SJSA1 (cell line): ENCODE measurements around the gene SLC39A7. TPM values are rescaled to one million over a fixed set of nuclear protein-coding genes. Genes with fewer than 3 reads are reported as not detected.

ENCODE experiments used
- DNase-seq, 2 experiments: peaks; one replicate each; pipeline ENCODE4 v3.0.0-alpha.2; 2015 to 2020; ENCODE audit warnings: low spot score in 2 of 2, low read depth in 1 of 2
- H3K27ac ChIP-seq: fragments of 250-450 bp; sonication (Bioruptor Pico); 2 replicates; pipeline ENCODE4 v1.5.1; 2020; ENCODE audit warnings: mild to moderate bottlenecking, moderate library complexity
- H3K27me3 ChIP-seq: fragments of 250-450 bp; sonication (Bioruptor Pico); replicated peaks from 2 replicates; pipeline ENCODE4 v1.5.1; 2020; ENCODE audit warnings: mild to moderate bottlenecking, moderate library complexity
- H3K36me3 ChIP-seq: fragments of 250-450 bp; sonication (Bioruptor Pico); 2 replicates; pipeline ENCODE4 v1.5.1; 2020; ENCODE audit warnings: mild to moderate bottlenecking
- H3K4me1 ChIP-seq: fragments of 250-450 bp; sonication (Bioruptor Pico); replicated peaks from 2 replicates; pipeline ENCODE4 v1.6.1; 2021; ENCODE audit warnings: mild to moderate bottlenecking
- H3K4me3 ChIP-seq: fragments of 250-450 bp; sonication (Bioruptor Pico); 2 replicates; pipeline ENCODE4 v1.5.1; 2020; ENCODE audit warnings: mild to moderate bottlenecking
- H3K9me3 ChIP-seq: fragments of 250-450 bp; sonication (Bioruptor Pico); replicated peaks from 2 replicates; pipeline ENCODE4 v1.5.1; 2020; ENCODE audit warnings: mild to moderate bottlenecking
- total RNA-seq: library from RNA; depleted of rRNA; stranded (reverse); fragments of >200 nt; shearing (Covaris generic); gene quantifications from 2 replicates; pipeline ENCODE4 v1.2.3, GENCODE V29; 2014; rRNA removed

The SLC39A7 gene, protein sequence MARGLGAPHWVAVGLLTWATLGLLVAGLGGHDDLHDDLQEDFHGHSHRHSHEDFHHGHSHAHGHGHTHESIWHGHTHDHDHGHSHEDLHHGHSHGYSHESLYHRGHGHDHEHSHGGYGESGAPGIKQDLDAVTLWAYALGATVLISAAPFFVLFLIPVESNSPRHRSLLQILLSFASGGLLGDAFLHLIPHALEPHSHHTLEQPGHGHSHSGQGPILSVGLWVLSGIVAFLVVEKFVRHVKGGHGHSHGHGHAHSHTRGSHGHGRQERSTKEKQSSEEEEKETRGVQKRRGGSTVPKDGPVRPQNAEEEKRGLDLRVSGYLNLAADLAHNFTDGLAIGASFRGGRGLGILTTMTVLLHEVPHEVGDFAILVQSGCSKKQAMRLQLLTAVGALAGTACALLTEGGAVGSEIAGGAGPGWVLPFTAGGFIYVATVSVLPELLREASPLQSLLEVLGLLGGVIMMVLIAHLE
- total RNA-seq = 105 and 122 TPM in 2 replicates

DNA sequence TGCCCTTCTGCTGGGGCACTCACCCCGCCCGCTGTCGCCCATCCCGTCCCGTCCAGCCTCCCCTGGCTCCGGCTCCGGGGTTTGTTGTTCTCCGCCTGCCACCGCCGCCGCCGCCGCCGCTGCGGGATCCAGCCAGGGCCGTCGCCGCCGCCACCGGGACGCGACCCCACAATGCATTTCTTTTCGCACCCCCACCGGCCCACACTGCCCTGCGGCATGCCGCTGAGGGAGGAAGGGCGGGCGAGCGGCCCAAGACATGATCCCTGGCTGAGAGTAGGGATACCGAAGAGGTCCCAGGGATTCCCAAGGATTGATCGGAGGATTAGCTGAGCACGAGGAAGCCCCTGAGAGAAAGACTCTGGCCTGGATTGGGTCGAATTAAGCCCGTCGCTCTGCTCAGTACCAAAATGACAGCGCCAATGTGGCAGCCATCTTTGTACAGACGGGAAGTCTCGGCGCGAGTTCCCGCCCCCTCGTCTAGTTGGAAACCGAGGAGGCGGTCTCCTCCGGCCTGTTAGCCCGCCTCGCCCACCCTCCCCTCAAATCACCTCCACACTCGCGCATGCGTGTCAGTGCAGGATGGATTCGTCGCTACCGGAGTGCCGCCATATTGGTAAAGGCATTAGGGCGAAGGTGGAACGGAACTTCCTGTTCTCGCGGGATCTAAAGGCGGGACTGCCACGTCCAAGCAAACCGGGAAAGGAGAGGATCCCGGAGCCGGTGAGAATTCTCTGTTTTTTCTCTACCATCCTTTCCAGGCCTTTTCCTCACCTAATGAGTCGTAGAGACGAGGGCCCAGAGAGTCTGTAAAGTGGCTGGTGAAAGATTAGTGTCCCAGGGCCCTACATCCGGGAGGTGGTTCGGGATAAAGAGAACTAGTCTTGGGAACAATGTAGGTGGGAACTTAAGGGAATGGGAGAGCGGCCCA, at the start of gene SLC39A7, which contains the start of gene RXRB:
Gene SLC39A7, plus strand, starts transcription at position 649 of the 928 bp plus-strand sequence. CDS start 379 bp downstream, outside the sequence.
Gene RXRB, minus strand, starts transcription at position 447 of the 928 bp plus-strand sequence. Its CDS starts 189 bp downstream, at position 258.
- Histone ChIP-seq H3K9me3 (no peaks in the 10 kb centered on the region), H3K27ac (peak within 1 kb of the TSS; percentile 89), H3K4me1 (peaks cover 36% of the 10 kb centered on the region), H3K27me3 (no peaks in the 10 kb centered on the region), H3K4me3 (peak within 1 kb of the TSS; percentile 85), H3K36me3 (peaks cover 60% of the 10 kb centered on the region)
- peak; percentile 98 to 99 for DNase-seq

DNA sequence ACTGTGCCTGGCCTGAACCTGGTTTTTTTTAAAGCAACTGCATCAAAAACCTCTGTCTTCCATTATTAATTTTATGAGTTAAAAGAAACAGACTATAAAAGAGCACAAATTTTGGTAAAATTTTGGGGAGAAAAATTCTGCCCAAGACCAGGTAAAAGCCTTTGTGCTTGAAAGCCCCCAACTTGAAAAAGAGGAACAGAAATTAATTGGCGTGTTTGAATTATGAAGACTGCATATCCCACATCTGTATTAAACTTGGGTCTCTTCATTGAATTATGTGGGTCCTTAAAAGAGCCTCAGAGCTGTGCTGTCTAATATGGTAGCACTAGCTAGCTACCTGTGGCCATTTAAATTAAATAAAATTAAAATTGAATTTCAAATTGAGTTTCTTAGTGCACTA, 49.6 kb upstream of the SLC39A7 start:
- DNase-seq = no peak
- no peaks in the 10 kb centered on the region for H3K4me1 ChIP-seq
- H3K27ac ChIP-seq = no peak overlapping the region
- no peak overlapping the region for H3K4me3 ChIP-seq
- H3K9me3 ChIP-seq = no peaks in the 10 kb centered on the region
- no peaks in the 10 kb centered on the region for H3K36me3 ChIP-seq
- peaks cover 4% of the 10 kb centered on the region; the same call in 1 of the 2 replicates for H3K27me3 ChIP-seq

DNA sequence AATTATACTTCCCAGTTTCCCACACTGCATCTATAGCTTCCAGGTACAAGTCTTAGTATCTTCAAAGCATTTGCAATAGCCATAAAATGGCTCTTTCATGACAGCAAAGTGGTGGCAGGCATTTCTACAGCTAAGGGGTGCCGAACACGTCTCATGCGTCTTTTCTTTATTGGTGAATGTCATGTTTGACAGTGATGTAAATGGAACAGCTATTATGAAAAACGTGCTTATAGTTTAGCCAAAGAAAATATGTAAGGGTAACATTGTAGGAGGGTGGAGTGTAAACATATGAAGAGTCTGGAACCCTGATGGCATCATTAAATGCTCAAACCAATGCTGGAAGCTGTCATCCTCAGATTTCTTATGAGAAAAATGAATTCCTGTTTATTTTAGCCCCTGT, 46.3 kb upstream of the SLC39A7 start:
- H3K27ac ChIP-seq = no peak overlapping the region
- no peak overlapping the region for H3K4me3 ChIP-seq
- H3K27me3 ChIP-seq = no peaks in the 10 kb centered on the region
- no peaks in the 10 kb centered on the region for H3K36me3 ChIP-seq
- no peak for DNase-seq
- no peaks in the 10 kb centered on the region for H3K4me1 ChIP-seq
- no peaks in the 10 kb centered on the region for H3K9me3 ChIP-seq

DNA sequence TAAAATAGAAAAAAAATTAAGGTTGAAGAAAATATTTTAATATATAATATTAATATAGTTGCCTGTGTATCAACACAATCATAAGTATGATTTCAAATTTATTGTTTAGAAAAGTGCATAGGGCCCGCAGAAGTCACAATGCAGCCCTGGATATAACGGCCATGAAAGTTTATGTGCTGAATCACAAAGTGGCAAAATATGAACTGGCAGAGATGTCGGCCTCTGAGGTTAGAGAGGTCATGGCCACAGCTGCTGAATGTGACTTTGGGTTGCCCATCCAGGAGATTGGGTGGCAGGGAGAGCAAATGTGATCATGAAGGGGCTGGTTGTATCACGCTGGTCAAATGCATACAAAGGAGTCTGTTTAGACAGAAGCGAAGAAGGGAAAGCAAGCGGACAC, 44.1 kb upstream of the SLC39A7 start:
- Histone ChIP-seq H3K4me3 (no peak overlapping the region), H3K36me3 (no peaks in the 10 kb centered on the region), H3K27me3 (no peaks in the 10 kb centered on the region), H3K27ac (no peak overlapping the region), H3K9me3 (no peaks in the 10 kb centered on the region), H3K4me1 (peaks cover 6% of the 10 kb centered on the region)
- DNase-seq = no peak

DNA sequence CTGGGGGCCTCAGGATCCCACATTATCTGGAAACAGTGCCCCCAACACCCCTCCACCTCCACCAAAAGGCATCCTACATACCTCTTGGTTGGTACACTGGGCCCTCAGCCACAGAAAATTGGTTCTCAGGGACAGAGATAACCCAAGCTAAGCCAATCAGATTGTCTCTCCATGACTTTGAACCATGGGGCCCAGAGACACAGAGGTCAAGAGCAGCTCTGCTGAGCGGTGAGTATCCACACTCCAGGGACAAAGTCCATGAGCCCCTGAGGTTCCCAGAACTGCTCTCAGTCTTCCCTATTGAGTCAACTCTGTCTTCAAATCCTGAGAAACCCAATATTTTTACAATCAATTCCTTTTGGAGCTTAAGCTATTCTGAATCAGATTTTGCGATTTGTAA, 43.7 kb upstream of the SLC39A7 start:
- H3K4me3 ChIP-seq = no peak overlapping the region
- no peak for DNase-seq
- H3K9me3 ChIP-seq = no peaks in the 10 kb centered on the region
- peaks cover 10% of the 10 kb centered on the region for H3K4me1 ChIP-seq
- H3K36me3 ChIP-seq = no peaks in the 10 kb centered on the region
- H3K27me3 ChIP-seq = no peaks in the 10 kb centered on the region
- no peak overlapping the region for H3K27ac ChIP-seq

DNA sequence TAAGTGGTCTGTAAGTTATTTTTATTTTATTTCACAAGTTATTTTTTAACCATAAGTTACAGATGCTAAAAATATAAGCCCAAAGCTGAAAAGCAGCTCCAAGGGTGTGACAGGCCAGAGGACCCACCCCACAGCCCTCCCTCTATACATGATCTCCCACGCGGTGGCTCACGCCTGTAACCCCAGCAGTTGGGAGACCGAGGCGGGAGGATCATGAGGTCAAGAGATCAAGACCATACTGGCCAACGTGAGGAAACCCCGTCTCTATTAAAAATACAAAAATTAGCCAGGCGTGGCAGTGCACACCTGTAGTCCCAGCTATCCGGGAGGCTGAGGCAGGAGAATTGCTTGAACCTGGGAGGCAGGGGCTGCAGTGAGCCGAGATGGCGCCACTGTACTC, 40.6 kb upstream of the SLC39A7 start:
- Histone ChIP-seq H3K27me3 (no peaks in the 10 kb centered on the region), H3K27ac (no peak overlapping the region), H3K36me3 (no peaks in the 10 kb centered on the region), H3K9me3 (no peaks in the 10 kb centered on the region), H3K4me1 (peaks cover 11% of the 10 kb centered on the region), H3K4me3 (no peak overlapping the region)
- DNase-seq = no peak

DNA sequence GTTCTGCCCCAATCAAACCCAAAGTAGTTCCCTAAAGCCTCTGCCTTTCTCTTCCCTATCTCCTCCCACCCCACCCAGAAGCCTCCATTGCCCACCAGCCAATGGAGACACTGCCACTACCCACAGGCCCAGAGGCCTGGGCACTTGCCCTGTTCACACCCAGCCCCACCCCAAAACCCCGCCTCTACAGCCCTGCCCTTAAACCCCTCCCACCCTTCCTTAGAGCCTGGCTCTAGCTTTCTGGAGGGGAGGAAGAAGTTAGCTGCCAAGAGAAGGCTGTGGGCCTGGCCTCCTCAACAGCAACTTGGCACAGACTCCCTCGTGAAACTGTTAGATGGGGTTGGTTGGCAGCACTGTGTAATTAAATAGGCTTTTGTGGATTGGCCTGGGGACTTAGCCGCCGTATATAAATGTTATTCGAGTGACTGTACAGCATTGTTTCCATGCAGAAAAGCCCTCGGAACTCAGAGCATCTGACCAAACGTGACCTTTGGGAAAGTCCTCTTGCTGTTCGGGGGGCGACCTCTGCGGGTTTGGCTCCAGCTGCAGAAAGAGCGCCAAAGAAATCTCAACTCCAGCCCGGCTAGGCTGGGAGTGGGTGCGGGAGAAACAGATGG, 39.8 kb upstream of the SLC39A7 start:
- no peak overlapping the region for H3K4me3 ChIP-seq
- peaks cover 11% of the 10 kb centered on the region for H3K4me1 ChIP-seq
- no peaks in the 10 kb centered on the region for H3K36me3 ChIP-seq
- no peak overlapping the region for H3K27ac ChIP-seq
- H3K27me3 ChIP-seq = no peaks in the 10 kb centered on the region
- no peaks in the 10 kb centered on the region for H3K9me3 ChIP-seq
- peak in 1 of 2 experiments; percentile 28 for DNase-seq

DNA sequence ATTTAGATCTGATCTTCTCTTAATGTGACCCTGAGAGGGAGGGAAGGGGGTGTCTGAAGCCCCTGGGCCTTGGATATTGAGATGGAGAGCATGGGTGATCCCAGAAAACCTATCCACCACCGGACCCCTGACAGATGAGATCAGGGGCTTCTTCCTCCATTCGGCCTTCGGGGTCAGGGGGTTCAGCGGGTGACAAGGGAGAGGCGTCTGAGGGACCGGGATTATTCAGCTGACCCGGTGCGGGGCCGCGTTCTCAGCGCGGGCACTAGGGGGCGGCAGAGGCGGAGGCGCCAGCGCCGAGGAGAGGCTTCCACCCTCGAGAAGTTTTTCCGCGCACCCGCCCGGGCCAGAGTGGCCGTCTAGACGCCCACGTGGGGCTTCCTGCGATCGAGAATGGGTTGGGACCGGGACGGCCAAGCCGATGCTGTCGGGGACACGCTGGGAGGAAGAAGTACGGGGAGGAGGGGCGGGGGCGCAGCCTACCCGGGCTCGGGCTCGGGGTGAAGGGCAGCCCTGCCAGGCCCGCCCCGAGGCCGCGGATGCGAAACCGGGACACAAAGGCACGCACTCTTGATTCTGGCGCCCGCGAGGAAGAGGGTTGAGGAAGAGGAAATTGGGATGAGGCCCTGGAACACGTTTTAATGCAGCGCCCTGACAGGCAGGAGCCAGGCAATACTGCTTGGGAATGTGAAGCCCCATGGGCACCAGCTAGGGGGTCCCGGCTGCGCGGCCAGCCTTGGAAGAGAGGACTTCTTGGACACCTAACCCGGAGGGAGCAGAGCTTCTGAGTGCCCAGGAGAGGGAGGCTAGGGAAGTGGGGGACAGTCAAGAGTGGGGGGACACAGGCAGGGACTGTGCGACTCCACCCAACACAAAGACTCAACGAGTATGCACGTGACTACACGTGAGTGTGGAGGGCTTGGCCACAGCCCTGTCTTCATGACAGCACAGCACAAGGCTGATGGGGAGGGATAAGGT, 39.0 kb upstream of the SLC39A7 start:
- H3K36me3 ChIP-seq = no peaks in the 10 kb centered on the region
- H3K27ac ChIP-seq = no peak overlapping the region
- H3K4me1 ChIP-seq = peaks cover 11% of the 10 kb centered on the region
- peak overlapping the region; percentile 30 for H3K4me3 ChIP-seq
- peak; percentile 63 to 72 for DNase-seq
- no peaks in the 10 kb centered on the region for H3K27me3 ChIP-seq
- no peaks in the 10 kb centered on the region for H3K9me3 ChIP-seq

DNA sequence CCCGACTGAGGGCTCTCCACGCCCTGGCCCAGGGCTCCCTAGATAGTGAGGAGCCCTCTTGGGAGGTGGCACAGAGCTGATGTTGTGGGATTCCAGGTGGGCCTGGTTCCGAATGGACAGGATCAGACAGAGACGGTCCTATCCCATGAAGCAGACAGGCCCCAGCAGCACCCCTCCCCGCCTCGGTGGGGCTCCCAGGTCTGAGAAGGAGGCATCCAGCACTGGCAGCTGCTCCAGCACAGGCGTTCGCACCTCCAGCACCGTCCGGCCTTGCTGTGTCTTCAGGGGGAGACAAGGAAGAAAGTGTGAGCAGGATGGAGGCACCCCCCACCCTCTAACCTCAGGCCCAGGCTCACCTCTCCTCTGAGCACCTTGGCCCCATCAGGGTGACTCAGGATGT, 37.1 kb upstream of the SLC39A7 start:
- H3K4me3 ChIP-seq = no peak overlapping the region
- H3K4me1 ChIP-seq = peaks cover 11% of the 10 kb centered on the region
- no peak for DNase-seq
- H3K27ac ChIP-seq = no peak overlapping the region
- no peaks in the 10 kb centered on the region for H3K9me3 ChIP-seq
- H3K27me3 ChIP-seq = no peaks in the 10 kb centered on the region
- H3K36me3 ChIP-seq = no peaks in the 10 kb centered on the region

DNA sequence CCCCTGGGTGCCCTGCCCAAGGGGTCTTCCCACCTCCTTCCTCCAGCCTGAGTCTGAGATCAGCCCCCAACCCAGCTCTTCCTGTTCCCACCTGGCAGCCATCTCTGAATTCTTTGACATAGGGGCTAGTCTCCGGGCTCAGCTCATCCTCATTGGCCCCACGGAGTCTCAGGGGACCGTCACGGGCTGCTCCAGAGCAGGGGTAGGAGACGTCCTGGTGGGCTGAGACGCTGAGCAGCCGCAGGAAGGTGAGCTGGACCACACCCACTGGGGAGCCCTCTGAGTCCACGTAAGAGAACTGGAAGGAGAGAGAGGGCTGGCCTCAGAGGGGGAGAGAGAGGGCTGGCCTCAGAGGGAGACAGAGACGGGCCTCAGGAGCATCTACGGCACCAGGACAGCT, 36.5 kb upstream of the SLC39A7 start:
- Histone ChIP-seq H3K27me3 (no peaks in the 10 kb centered on the region), H3K4me1 (peaks cover 11% of the 10 kb centered on the region), H3K4me3 (no peak overlapping the region), H3K27ac (no peak overlapping the region), H3K36me3 (no peaks in the 10 kb centered on the region), H3K9me3 (no peaks in the 10 kb centered on the region)
- no peak for DNase-seq

DNA sequence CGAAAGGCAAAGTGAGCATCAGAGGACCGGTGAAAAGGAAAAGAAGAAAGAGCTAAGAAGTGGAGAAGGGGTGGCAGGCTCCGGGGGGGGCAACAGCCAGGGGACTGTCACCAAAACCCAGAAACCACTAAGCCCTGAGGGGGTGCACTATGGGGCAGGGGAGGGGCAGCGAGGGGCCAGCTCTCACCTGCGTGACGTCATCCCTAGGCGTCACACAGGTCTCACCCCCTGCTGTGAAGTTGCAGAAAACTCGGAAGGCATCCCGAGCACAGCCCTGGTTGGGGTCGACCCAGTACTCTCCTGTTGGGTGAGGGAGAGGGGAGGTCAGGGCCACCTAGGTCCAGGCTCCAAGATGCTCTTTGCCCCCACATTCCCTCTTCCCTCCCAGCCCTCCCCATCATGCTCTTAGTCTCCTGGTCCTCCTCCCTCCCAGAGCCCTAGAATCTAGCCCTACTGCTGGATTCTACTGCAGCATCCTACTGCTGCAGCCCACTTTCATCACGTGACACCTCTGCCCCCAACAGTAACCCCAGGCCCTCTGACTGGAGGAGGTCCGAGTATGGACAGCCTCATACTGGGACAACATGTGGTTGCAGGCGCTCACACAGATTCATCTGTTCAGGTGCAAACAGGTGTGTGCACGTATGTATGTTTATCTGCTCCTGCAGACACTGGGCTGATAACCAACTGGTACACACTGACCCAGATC, 35.8 kb upstream of the SLC39A7 start:
- peaks cover 11% of the 10 kb centered on the region for H3K4me1 ChIP-seq
- no peaks in the 10 kb centered on the region for H3K36me3 ChIP-seq
- H3K4me3 ChIP-seq = no peak overlapping the region
- H3K27me3 ChIP-seq = no peaks in the 10 kb centered on the region
- no peaks in the 10 kb centered on the region for H3K9me3 ChIP-seq
- H3K27ac ChIP-seq = no peak overlapping the region
- no peak for DNase-seq

DNA sequence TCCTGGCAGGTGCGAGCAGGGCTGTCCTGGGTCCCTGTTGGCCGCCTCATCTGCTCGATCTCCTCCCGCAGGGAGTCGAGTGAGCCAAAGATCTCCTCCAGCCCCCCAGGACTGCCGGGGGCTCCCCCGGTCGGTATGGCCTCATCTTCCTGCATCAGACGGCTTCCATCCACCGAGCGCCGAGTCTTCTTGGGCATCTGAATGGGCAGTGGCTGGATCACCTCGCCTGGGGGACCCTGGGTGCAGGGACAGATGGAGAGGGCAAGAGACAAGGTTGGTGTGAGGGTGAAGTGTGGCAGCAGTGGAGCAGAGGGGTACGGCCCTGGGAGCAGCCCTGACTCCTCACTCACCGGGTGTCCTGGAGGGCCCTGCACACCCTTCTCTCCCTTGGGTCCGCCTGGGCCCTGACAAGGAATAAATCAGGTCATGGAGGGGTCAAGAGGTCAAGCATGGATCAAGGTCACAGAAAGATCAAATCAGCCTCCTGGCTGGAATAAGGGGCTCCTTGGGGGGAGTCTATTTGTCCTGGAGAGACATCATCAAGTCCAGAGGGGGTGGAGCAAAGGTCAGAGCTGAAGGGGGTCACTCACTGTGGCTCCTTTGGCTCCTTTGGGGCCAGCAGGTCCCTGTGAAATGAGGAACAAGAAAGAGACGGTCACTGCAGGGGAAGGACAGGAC, 34.9 kb upstream of the SLC39A7 start:
- H3K27me3 ChIP-seq = no peaks in the 10 kb centered on the region
- no peaks in the 10 kb centered on the region for H3K36me3 ChIP-seq
- H3K4me3 ChIP-seq = no peak overlapping the region
- H3K4me1 ChIP-seq = peaks cover 11% of the 10 kb centered on the region
- no peak overlapping the region for H3K27ac ChIP-seq
- no peaks in the 10 kb centered on the region for H3K9me3 ChIP-seq
- no peak for DNase-seq
